Activated CD4-positive, alpha-beta T cell treated with anti-CD3 and anti-CD28 coated beads for 48 hours (primary cell): ENCODE measurements around the gene XPC.
"Not testable (repeated sequence)": the region's sequence is repeated elsewhere in the genome, so short reads cannot be mapped to it uniquely, and the experiment has no call there.

ENCODE experiments used
- DNase-seq: peaks from one replicate; pipeline ENCODE4 v3.0.0-alpha.2; 2020

Gene XPC

GRCh38 chr3:14131134-14131533, 47.3 kb downstream of the XPC start:
- no peak for DNase-seq

- DNase-seq = no peak
Observed at GRCh38 chr3:14130707-14131106, 47.7 kb downstream of the XPC start.

- DNase-seq = no peak
Observed at GRCh38 chr3:14130230-14130629, 48.2 kb downstream of the XPC start.

GRCh38 chr3:14129296-14129695, 49.1 kb downstream of the XPC start:
- no peak for DNase-seq

GRCh38 chr3:14128724-14129123, 49.7 kb downstream of the XPC start:
- DNase-seq = no peak

- DNase-seq = no peak
Observed at GRCh38 chr3:14127516-14128161, 50.8 kb downstream of the XPC start.

GRCh38 chr3:14126887-14127505, 51.4 kb downstream of the XPC start:
- no peak for DNase-seq

- no peak for DNase-seq
Observed at GRCh38 chr3:14126017-14126886, 52.1 kb downstream of the XPC start.

GRCh38 chr3:14125193-14126016, 53.0 kb downstream of the XPC start:
- DNase-seq = peak; percentile 74

- DNase-seq = peak; percentile 98
Observed at GRCh38 chr3:14124615-14125192, 53.7 kb downstream of the XPC start, which contains the start of the genes CHCHD4 and TMEM43. Gene CHCHD4 (minus strand): TSS chr3:14124870. CDS start chr3:14124676, 194 bp downstream. Gene TMEM43 (plus strand): TSS chr3:14125052. CDS start chr3:14125194, 142 bp downstream.

- DNase-seq = peak; percentile 72
Observed at GRCh38 chr3:14124223-14124614, 54.2 kb downstream of the XPC start.

- DNase-seq = no peak
Observed at GRCh38 chr3:14123308-14124222, 54.8 kb downstream of the XPC start.

GRCh38 chr3:14122301-14122700, 56.1 kb downstream of the XPC start:
- no peak for DNase-seq

GRCh38 chr3:14121859-14122258, 56.5 kb downstream of the XPC start:
- DNase-seq = no peak

- DNase-seq = not testable (repeated sequence)
Observed at GRCh38 chr3:14120921-14121448, 57.4 kb downstream of the XPC start.

GRCh38 chr3:14120111-14120920, 58.1 kb downstream of the XPC start:
- DNase-seq = no peak

GRCh38 chr3:14119651-14120050, 58.8 kb downstream of the XPC start:
- DNase-seq = no peak

- no peak for DNase-seq
Observed at GRCh38 chr3:14118400-14119381, 59.7 kb downstream of the XPC start.
